Activated naive CD8-positive, alpha-beta T cell treated with anti-CD3 and anti-CD28 coated beads for 36 hours (primary cell): ENCODE results near the gene LRGUK. TPM values are rescaled to one million over a fixed set of nuclear protein-coding genes. Genes with fewer than 3 reads are reported as not detected.

Experiments
- DNase-seq: peaks from one replicate; pipeline ENCODE4 v3.0.0; 2021
- H3K27ac Mint-ChIP-seq: one replicate; pipeline ENCODE4 v1.8.0; 2022; ENCODE audit warnings: mild to moderate bottlenecking, moderate library complexity, mixed read lengths
- H3K27me3 Mint-ChIP-seq: one replicate; pipeline ENCODE4 v1.8.0; 2022; ENCODE audit warnings: mild to moderate bottlenecking, mixed read lengths
- H3K36me3 Mint-ChIP-seq: one replicate; pipeline ENCODE4 v1.8.0; 2021; ENCODE audit warnings: mild to moderate bottlenecking, mixed read lengths
- H3K4me1 Mint-ChIP-seq: one replicate; pipeline ENCODE4 v1.8.0; 2021; ENCODE audit warnings: mixed read lengths
- H3K4me3 Mint-ChIP-seq: one replicate; pipeline ENCODE4 v1.8.0; 2022; ENCODE audit warnings: mild to moderate bottlenecking, moderate library complexity, mixed read lengths
- H3K9me3 Mint-ChIP-seq: one replicate; pipeline ENCODE4 v1.8.0; 2022; ENCODE audit warnings: mixed read lengths
- total RNA-seq, 2 experiments: library from RNA; stranded (reverse); gene quantifications; one replicate each; pipeline ENCODE4 v1.2.3, GENCODE V29; 2021

LRGUK gene
- total RNA-seq, 2 experiments from 2014 or later = 0.12 TPM; not detected in 1

- DNase-seq = no peak
- no peaks in the 10 kb centered on the region for H3K27me3 Mint-ChIP-seq
- H3K4me1 Mint-ChIP-seq = no peaks in the 10 kb centered on the region
- H3K36me3 Mint-ChIP-seq = no peaks in the 10 kb centered on the region
- no peaks in the 10 kb centered on the region for H3K9me3 Mint-ChIP-seq
- H3K27ac Mint-ChIP-seq = no peak overlapping the region
- H3K4me3 Mint-ChIP-seq = no peak overlapping the region
Observed at GRCh38 chr7:134105841-134106240, 21.3 kb upstream of the LRGUK start.

GRCh38 chr7:134108802-134109201 is 18.3 kb upstream of the LRGUK start:
- no peak overlapping the region for H3K4me3 Mint-ChIP-seq
- H3K36me3 Mint-ChIP-seq = no peaks in the 10 kb centered on the region
- no peaks in the 10 kb centered on the region for H3K9me3 Mint-ChIP-seq
- H3K27ac Mint-ChIP-seq = no peak overlapping the region
- no peak for DNase-seq
- H3K4me1 Mint-ChIP-seq = no peaks in the 10 kb centered on the region
- H3K27me3 Mint-ChIP-seq = no peaks in the 10 kb centered on the region

- DNase-seq = no peak
- no peaks in the 10 kb centered on the region for H3K36me3 Mint-ChIP-seq
- no peak overlapping the region for H3K4me3 Mint-ChIP-seq
- H3K4me1 Mint-ChIP-seq = no peaks in the 10 kb centered on the region
- no peaks in the 10 kb centered on the region for H3K27me3 Mint-ChIP-seq
- H3K9me3 Mint-ChIP-seq = no peaks in the 10 kb centered on the region
- no peak overlapping the region for H3K27ac Mint-ChIP-seq
Observed at GRCh38 chr7:134113655-134114054, 13.5 kb upstream of the LRGUK start.

GRCh38 chr7:134114992-134115391 is 12.1 kb upstream of the LRGUK start:
- no peak for DNase-seq
- Mint-ChIP-seq H3K9me3 (no peaks in the 10 kb centered on the region), H3K36me3 (no peaks in the 10 kb centered on the region), H3K4me3 (no peak overlapping the region), H3K27ac (no peak overlapping the region), H3K4me1 (no peaks in the 10 kb centered on the region), H3K27me3 (no peaks in the 10 kb centered on the region)

GRCh38 chr7:134120405-134120804 is 6.7 kb upstream of the LRGUK start:
- H3K4me3 Mint-ChIP-seq = no peak overlapping the region
- H3K9me3 Mint-ChIP-seq = no peaks in the 10 kb centered on the region
- no peaks in the 10 kb centered on the region for H3K36me3 Mint-ChIP-seq
- H3K27ac Mint-ChIP-seq = no peak overlapping the region
- no peak for DNase-seq
- no peaks in the 10 kb centered on the region for H3K27me3 Mint-ChIP-seq
- no peaks in the 10 kb centered on the region for H3K4me1 Mint-ChIP-seq

- DNase-seq = no peak
- Mint-ChIP-seq H3K4me3 (no peak overlapping the region), H3K36me3 (no peaks in the 10 kb centered on the region), H3K27ac (no peak overlapping the region), H3K27me3 (no peaks in the 10 kb centered on the region), H3K9me3 (no peaks in the 10 kb centered on the region), H3K4me1 (peaks cover 2% of the 10 kb centered on the region)
Observed at GRCh38 chr7:134121632-134122139, 5.5 kb upstream of the LRGUK start.

GRCh38 chr7:134122980-134123379 is 4.2 kb upstream of the LRGUK start:
- no peak for DNase-seq
- H3K4me3 Mint-ChIP-seq = no peak overlapping the region
- H3K36me3 Mint-ChIP-seq = no peaks in the 10 kb centered on the region
- H3K9me3 Mint-ChIP-seq = no peaks in the 10 kb centered on the region
- H3K4me1 Mint-ChIP-seq = peaks cover 12% of the 10 kb centered on the region
- peaks cover 5% of the 10 kb centered on the region for H3K27me3 Mint-ChIP-seq
- H3K27ac Mint-ChIP-seq = no peak overlapping the region

GRCh38 chr7:134126146-134126545 is 994 bp upstream of the LRGUK start:
- Mint-ChIP-seq H3K27ac (no peak overlapping the region), H3K36me3 (no peaks in the 10 kb centered on the region), H3K4me1 (peaks cover 12% of the 10 kb centered on the region), H3K9me3 (no peaks in the 10 kb centered on the region), H3K27me3 (peaks cover 20% of the 10 kb centered on the region), H3K4me3 (no peak overlapping the region)
- DNase-seq = no peak

GRCh38 chr7:134126596-134126965 is 559 bp upstream of the LRGUK start:
- peak overlapping the region; percentile 82 for H3K4me3 Mint-ChIP-seq
- no peak overlapping the region for H3K27ac Mint-ChIP-seq
- peaks cover 12% of the 10 kb centered on the region for H3K4me1 Mint-ChIP-seq
- H3K9me3 Mint-ChIP-seq = no peaks in the 10 kb centered on the region
- H3K27me3 Mint-ChIP-seq = peaks cover 24% of the 10 kb centered on the region
- no peaks in the 10 kb centered on the region for H3K36me3 Mint-ChIP-seq
- DNase-seq = no peak

GRCh38 chr7:134128829-134129228 is 1.7 kb downstream of the LRGUK start:
- Mint-ChIP-seq H3K4me3 (no peak overlapping the region), H3K27me3 (peaks cover 25% of the 10 kb centered on the region), H3K27ac (no peak overlapping the region), H3K9me3 (no peaks in the 10 kb centered on the region), H3K36me3 (no peaks in the 10 kb centered on the region), H3K4me1 (peaks cover 12% of the 10 kb centered on the region)
- no peak for DNase-seq

GRCh38 chr7:134129856-134130523 is 2.9 kb downstream of the LRGUK start:
- Mint-ChIP-seq H3K9me3 (no peaks in the 10 kb centered on the region), H3K27me3 (peaks cover 27% of the 10 kb centered on the region), H3K36me3 (no peaks in the 10 kb centered on the region), H3K4me1 (peaks cover 12% of the 10 kb centered on the region), H3K4me3 (no peak overlapping the region), H3K27ac (no peak overlapping the region)
- DNase-seq = no peak

- H3K27me3 Mint-ChIP-seq = peaks cover 17% of the 10 kb centered on the region
- no peaks in the 10 kb centered on the region for H3K36me3 Mint-ChIP-seq
- no peaks in the 10 kb centered on the region for H3K4me1 Mint-ChIP-seq
- no peaks in the 10 kb centered on the region for H3K9me3 Mint-ChIP-seq
- no peak for DNase-seq
- H3K4me3 Mint-ChIP-seq = no peak overlapping the region
- no peak overlapping the region for H3K27ac Mint-ChIP-seq
Observed at GRCh38 chr7:134134004-134134403, 6.9 kb downstream of the LRGUK start.

GRCh38 chr7:134140889-134141867 is 14.0 kb downstream of the LRGUK start:
- no peaks in the 10 kb centered on the region for H3K36me3 Mint-ChIP-seq
- no peaks in the 10 kb centered on the region for H3K9me3 Mint-ChIP-seq
- peak; percentile 50 for DNase-seq
- no peaks in the 10 kb centered on the region for H3K27me3 Mint-ChIP-seq
- H3K4me1 Mint-ChIP-seq = peaks cover 2% of the 10 kb centered on the region
- H3K27ac Mint-ChIP-seq = no peak overlapping the region
- H3K4me3 Mint-ChIP-seq = no peak overlapping the region

- DNase-seq = no peak
- no peak overlapping the region for H3K27ac Mint-ChIP-seq
Observed at GRCh38 chr7:134141868-134142264, 14.7 kb downstream of the LRGUK start.

GRCh38 chr7:134153493-134154136 is 26.5 kb downstream of the LRGUK start:
- Mint-ChIP-seq H3K4me1 (no peaks in the 10 kb centered on the region), H3K4me3 (no peak overlapping the region), H3K27me3 (no peaks in the 10 kb centered on the region), H3K9me3 (no peaks in the 10 kb centered on the region), H3K36me3 (no peaks in the 10 kb centered on the region), H3K27ac (no peak overlapping the region)
- no peak for DNase-seq

More at GRCh38 chr7:134141868-134142264, 14.7 kb downstream of the LRGUK start:
- Mint-ChIP-seq H3K9me3 (no peaks in the 10 kb centered on the region), H3K36me3 (no peaks in the 10 kb centered on the region), H3K4me1 (peaks cover 2% of the 10 kb centered on the region), H3K27me3 (no peaks in the 10 kb centered on the region), H3K4me3 (no peak overlapping the region)
